OCI-M2 (cell line): Measurements from ENCODE around the gene DDX27.

ENCODE experiments used
- DNase-seq: peaks from one replicate; lab custom pipeline; 2025; ENCODE audit not compliant: unreplicated experiment; lab: John Stamatoyannopoulos, UW

DDX27 gene

DNA sequence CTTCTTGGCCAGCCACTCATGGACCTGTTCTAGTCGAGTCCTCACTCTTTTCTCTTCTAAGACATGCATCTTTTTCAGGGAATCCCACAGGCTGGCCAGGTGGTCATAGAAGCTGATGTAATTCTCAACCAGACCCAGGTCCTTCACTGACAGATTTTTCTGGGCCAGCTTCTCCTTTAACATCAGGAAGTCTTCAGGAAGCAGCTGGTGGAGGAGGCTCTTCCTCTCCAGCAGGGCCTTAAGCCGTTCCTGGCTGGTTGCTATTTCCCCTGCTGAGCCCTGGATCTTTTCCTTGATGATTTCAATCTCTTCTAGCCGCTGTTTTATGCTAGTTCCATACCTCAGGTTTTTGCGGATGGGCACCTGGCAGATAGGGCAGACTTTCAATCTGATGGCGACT is 28.6 kb downstream of the DDX27 start:
- no peak for DNase-seq

- DNase-seq, result no peak
These were observed 29.1 kb downstream of the DDX27 start for GRCh38 chr20:49248301-49248700.

- no peak for DNase-seq
These were observed 29.9 kb downstream of the DDX27 start for GRCh38 chr20:49248879-49249665.

- DNase-seq, result no peak
These were observed 33.5 kb downstream of the DDX27 start for GRCh38 chr20:49252556-49253350.

- DNase-seq, result no peak
These were observed 37.0 kb downstream of the DDX27 start for GRCh38 chr20:49256261-49256660.

GRCh38 chr20:49259284-49259683 is 40.1 kb downstream of the DDX27 start:
- DNase-seq, result no peak

DNA sequence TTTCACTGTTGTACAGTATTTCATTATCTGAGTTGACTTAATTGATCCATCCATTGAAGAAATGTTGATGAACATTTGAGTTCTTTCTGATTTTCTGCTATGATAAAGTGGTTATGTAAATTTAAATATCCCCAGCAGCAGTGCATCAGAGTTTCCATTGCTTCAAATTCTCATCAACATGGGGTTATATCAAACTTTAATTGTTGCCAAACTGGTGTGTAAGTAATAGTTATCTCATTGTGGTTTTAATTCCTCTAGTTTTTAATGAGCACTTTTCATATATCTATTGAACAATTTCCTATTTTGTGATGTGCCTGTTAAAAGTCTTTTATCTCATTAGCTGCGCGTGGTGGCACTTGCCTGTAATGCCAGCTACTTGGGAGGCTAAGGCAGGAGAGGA is 40.6 kb downstream of the DDX27 start:
- no peak for DNase-seq

- DNase-seq, result no peak
These were observed 41.0 kb downstream of the DDX27 start for GRCh38 chr20:49260218-49260617.

GRCh38 chr20:49261173-49261572 is 42.0 kb downstream of the DDX27 start:
- no peak for DNase-seq

GRCh38 chr20:49262444-49262843 is 43.2 kb downstream of the DDX27 start:
- no peak for DNase-seq

DNA sequence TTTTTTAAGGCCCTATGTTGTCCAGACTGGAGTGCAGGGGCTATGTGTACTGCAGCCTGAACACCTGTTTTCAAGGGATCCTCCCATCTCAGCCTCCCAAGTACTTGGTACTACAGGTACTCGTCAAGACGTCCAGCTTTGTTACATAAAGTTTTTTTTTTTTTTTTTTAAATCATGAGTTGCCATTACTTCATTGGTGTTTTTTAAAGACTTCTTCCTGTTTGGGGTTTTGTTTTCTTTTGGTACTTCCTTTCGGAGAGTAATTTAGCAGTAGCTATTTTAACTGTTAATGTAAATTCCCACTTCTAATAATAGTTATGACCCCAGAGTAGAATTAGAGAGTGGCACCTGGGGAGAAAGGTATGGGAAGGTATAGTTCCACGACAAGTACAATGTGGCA is 48.1 kb downstream of the DDX27 start:
- no peak for DNase-seq

DNA sequence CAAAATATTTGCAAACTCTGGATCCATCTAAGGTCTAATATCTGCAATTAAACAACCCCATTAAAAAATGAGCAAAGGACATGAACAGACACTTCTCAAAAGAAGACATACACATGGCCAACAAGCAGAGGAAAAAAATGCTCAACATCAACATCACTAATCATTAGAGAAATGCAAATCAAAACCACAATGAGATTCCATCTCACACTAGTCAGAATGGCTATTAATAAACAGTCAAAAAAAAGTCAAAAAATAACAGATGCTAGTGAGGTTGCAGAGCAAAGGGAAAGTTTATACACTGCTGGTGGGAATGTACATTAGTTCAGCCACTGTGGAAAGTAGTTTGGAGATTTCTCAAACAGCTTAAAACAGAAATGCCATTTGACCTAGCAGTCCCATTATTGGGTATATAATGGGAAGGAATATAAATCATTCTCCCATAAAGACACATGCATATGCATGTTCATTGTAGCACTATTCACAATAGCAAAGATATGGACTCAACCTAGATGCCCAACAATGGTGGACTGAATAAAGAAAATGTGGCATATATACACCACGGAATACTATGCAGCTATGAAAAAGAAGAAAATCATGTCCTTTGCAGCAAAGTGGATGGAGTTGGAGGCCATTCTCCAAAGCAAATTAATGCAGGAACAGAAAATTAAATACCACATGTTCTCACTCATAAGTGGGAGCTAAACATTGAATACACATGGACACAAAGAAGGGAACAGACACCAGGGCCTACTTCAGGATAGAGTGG is 49.6 kb downstream of the DDX27 start:
- no peak for DNase-seq

GRCh38 chr20:49270177-49270576 is 51.0 kb downstream of the DDX27 start:
- no peak for DNase-seq

DNA sequence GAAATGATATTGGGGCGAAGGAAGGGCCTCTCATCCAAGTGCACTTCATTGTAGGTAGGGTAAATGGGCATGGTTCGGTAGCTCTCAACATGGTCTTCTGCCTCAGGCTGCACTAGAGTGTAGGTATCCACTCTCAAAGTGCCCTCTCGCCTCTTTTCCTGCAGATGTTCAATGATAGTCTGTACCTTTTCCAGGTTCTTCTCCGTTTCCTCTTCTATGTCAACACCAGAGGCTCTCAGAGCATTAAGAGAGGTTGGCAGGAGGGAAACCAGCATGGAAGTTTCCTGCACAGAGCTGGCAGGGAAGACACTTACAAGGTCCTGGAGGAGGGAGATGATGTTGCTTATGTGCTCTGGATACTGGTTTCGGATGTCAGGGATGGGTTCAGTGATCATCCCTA is 51.5 kb downstream of the DDX27 start:
- DNase-seq, result no peak

DNA sequence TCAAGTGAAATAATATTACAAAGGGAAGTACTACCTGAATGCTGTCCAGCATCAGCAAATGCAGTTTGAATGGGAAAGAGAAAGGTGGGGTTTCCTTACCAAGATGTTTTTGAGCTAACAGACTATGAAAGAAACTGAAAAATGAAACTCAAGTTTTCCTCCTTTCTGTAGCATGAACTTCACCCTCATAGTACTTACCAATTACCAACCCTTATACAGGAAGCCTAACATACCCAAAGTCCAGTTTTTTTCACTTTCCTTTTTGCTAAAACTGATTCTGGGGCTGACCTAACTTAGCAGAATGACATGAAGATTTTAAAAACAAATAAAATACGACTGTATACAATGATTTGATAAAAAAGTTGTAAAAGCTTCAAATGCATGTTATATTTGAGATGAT is 53.4 kb downstream of the DDX27 start:
- no peak for DNase-seq

DNA sequence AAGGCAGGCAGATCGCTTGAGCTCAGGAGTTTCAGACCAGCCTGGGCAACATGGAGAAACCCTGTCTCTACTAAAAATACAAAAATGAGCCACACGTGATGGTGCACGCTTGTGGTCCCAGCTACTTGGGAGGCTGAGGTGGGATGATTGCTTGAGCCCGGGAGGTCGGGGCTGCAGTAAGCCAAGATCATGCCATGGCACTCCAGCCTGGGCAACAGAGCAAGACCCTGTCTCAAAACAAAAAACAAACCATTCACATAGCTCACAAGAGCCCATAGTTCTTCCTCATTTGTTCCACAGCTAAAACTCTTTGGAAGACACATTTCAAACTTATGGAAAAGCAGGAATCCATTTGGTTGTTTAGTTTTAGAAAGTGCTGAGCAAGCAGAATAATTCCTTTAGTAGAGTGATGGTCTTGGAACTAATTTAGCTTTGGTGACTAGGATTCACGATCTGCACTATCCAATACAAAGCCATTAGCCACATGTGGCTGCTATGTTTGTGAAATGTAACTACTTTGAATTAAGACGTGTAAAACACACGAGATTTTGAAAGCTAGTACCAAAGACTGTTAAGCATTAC is 54.6 kb downstream of the DDX27 start:
- no peak for DNase-seq

DNA sequence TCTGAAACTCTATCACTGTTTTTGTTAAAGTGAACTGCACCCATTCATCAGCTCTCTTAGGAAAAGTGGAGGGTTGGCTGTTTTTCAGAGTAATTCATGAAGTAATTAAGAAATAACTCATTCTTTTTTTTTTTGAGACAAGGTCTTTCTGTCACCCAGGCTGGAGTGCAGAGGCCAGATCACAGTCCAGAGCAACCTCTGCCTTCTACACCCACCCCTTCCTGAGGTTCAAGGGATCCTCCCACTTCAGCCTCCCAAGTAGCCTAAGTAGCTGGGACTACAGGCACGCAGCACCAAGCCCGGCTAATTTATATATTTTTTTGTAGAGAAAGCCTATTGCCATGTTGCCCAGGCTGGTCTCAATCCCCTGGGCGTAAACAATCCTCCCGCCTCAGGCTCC is 56.0 kb downstream of the DDX27 start:
- DNase-seq, result no peak

GRCh38 chr20:49275636-49276035 is 56.4 kb downstream of the DDX27 start:
- no peak for DNase-seq

DNA sequence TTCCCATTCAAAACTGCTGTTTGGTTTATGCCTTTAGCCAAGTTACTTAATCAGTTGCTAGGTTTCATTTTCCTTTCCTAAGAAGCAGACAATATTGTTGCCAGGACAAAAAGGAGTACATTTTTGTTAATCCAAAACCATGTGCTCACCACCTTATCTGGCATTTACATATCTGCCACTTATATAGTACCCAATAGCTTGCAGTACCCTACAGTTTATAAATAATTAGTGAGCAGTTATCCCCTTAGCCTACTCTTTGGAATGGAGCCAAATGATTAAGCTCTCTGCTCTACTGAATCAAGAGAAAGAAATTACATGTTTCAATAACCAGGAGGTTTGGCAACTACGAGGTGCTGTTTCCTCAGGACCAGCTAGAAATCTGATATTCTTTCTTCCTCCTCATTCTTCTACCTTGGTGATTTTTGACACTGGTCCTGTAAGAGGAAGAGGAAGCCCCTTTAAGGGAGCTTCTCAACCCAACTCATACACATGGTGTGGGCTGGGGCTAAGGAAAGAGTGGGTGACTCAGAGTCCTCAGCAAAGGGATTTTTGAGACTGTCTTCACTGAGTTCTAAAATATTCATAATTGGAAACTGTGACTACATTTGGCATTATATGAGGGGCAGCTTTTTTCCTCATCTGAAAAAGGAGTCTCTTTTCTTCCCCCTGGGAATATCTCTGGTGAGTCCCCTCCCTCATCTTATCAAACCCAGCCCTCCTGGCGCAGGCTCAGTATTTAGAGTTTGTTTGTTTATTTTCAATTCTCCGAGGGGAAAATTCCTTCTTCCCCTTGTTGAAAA is 57.1 kb downstream of the DDX27 start:
- DNase-seq, result no peak

DNA sequence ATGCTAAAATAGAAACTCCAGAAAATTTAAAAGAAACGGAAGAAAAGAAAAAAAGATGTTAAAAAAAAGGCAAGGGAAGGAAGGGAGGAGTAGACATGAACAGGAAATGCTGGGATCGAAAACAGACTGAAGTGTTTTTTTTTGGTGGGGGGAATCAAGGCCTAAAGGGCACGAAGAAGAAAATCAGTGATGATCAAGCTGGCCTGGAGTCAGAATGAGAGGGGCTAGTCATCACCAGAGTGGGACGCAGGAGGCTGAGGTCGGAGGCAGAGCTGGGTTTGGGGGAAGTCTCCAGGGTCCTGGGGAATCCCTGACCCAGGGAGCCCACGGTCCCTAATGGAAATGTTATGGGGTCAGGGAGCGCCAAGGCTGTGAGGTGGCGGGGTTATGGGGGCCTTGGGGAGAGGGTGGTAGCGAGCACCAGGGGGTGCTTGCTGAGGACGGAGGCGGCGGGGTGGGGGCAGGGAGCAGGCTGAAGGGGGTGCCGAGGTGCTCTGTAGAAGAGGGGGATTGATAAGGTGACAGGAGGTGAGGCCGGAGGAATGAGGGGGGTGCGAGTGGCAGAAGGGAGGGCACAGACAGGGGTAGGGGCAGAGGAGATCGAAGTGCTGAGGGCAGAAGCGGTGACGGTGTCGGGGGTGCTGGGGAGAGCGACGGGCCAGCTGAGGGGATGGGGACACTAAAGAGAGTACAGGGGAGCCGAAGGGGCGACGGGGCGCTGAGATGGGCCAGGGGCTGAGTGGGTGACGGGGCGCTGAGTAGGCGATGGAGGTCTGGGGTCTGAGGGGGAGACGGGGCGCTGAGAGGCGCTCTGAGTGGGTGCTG is 58.0 kb downstream of the DDX27 start:
- DNase-seq, result no peak
